MCF 10A (cell line): Measurements from ENCODE around the gene ZNF431. TPM values are rescaled to one million over a fixed set of nuclear protein-coding genes. Genes with fewer than 3 reads are reported as not detected.

ENCODE experiments used
- BruUV-seq: library from RNA; stranded (reverse); fragments of 400-500 nt; replicated peaks from 2 replicates; lab custom pipeline; 2021; lab: Mats Ljungman, UMichigan
- CTCF ChIA-PET: fragments of 300-600 bp; sonication (Branson Sonifier 250); formaldehyde crosslinking; extraction: SDS; loops from one replicate; lab custom pipeline; 2021; ENCODE audit warnings: antibody characterized with exemption, inconsistent platforms; lab: Yijun Ruan, JAX
- POLR2A ChIA-PET: fragments of 300-600, 350-650 bp; sonication (Branson Sonifier 250); formaldehyde crosslinking; extraction: SDS; loops from one replicate; lab custom pipeline; 2020; ENCODE audit warnings: antibody characterized with exemption, inconsistent platforms; lab: Yijun Ruan, JAX
- DNase-seq: peaks from one replicate; pipeline ENCODE4 v3.0.0-alpha.2; 2018; ENCODE audit not compliant: unreplicated experiment
- H3K27ac Mint-ChIP-seq: one replicate; pipeline ENCODE4 v1.8.0; 2022; ENCODE audit warnings: mild to moderate bottlenecking, low read depth, mixed read lengths; ENCODE audit not compliant: unreplicated experiment
- H3K27me3 Mint-ChIP-seq: one replicate; pipeline ENCODE4 v1.8.0; 2022; ENCODE audit warnings: mixed read lengths; ENCODE audit not compliant: insufficient read depth, unreplicated experiment
- H3K36me3 Mint-ChIP-seq: one replicate; pipeline ENCODE4 v1.8.0; 2022; ENCODE audit warnings: mild to moderate bottlenecking, moderate library complexity, mixed read lengths; ENCODE audit not compliant: insufficient read depth, unreplicated experiment
- H3K4me1 Mint-ChIP-seq: one replicate; pipeline ENCODE4 v1.8.0; 2022; ENCODE audit warnings: mixed read lengths; ENCODE audit not compliant: insufficient read depth, unreplicated experiment
- H3K4me3 Mint-ChIP-seq: one replicate; pipeline ENCODE4 v1.8.0; 2022; ENCODE audit warnings: mild to moderate bottlenecking, moderate library complexity, mixed read lengths; ENCODE audit not compliant: unreplicated experiment
- H3K9me3 Mint-ChIP-seq: one replicate; pipeline ENCODE4 v1.8.0; 2022; ENCODE audit warnings: mixed read lengths; ENCODE audit not compliant: unreplicated experiment
- CTCF ChIP-seq: fragments of 200-600 bp; IDR thresholded peaks from one replicate; pipeline ENCODE4 v1.8.0; 2022; ENCODE audit warnings: antibody characterized with exemption, mild to moderate bottlenecking; ENCODE audit not compliant: unreplicated experiment
- intact Hi-C: fragments of 100-400 bp; cut with micrococcal nuclease; formaldehyde crosslinking; loops from 2 replicates; pipeline ENCODE4 v1.14.1; 2022
- total RNA-seq: library from RNA; stranded (reverse); gene quantifications from 2 replicates; pipeline ENCODE4 v1.2.3, GENCODE V29; 2022

The ZNF431 gene
- total RNA-seq, 1 experiment from 2014 or later, result 17.2 TPM

- Mint-ChIP-seq H3K4me1 (no peaks in the 10 kb centered on the region), H3K36me3 (peaks cover 43% of the 10 kb centered on the region), H3K27me3 (no peaks in the 10 kb centered on the region), H3K4me3 (no peak overlapping the region), H3K27ac (no peak overlapping the region), H3K9me3 (peaks cover 31% of the 10 kb centered on the region)
- BruUV-seq, result no TSS peak
- no peak for TF ChIP-seq CTCF
- ChIA-PET CTCF (no interaction called here), POLR2A (no interaction called here)
- no peak for DNase-seq
- intact Hi-C loops, result no loop called here
Measured at GRCh38 chr19:21115430-21115829, 26.4 kb upstream of the ZNF431 start.

GRCh38 chr19:21117041-21117907 lies 24.6 kb upstream of the ZNF431 start:
- BruUV-seq, result no TSS peak
- peaks cover 29% of the 10 kb centered on the region for H3K9me3 Mint-ChIP-seq
- no peak for TF ChIP-seq CTCF
- H3K27ac Mint-ChIP-seq, result no peak overlapping the region
- no peaks in the 10 kb centered on the region for H3K4me1 Mint-ChIP-seq
- H3K36me3 Mint-ChIP-seq, result peaks cover 38% of the 10 kb centered on the region
- no peak overlapping the region for H3K4me3 Mint-ChIP-seq
- ChIA-PET CTCF (no interaction called here), POLR2A (interaction anchor here (1.2 kb wide), 1 partner anchor 34 kb away, joined by 3 read pairs; no protein-coding TSS in a partner anchor)
- DNase-seq, result no peak
- intact Hi-C loops, result no loop called here
- no peaks in the 10 kb centered on the region for H3K27me3 Mint-ChIP-seq

- Mint-ChIP-seq H3K27me3 (no peaks in the 10 kb centered on the region), H3K4me1 (no peaks in the 10 kb centered on the region), H3K36me3 (no peaks in the 10 kb centered on the region), H3K4me3 (no peak overlapping the region), H3K27ac (no peak overlapping the region), H3K9me3 (peaks cover 11% of the 10 kb centered on the region)
- TF ChIP-seq CTCF, result no peak
- no peak for DNase-seq
- no TSS peak for BruUV-seq
- POLR2A ChIA-PET, result no interaction called here
- intact Hi-C loops, result no loop called here
- CTCF ChIA-PET, result no interaction called here
Measured at GRCh38 chr19:21126078-21126477, 15.8 kb upstream of the ZNF431 start.

- BruUV-seq, result no TSS peak
- no peak for TF ChIP-seq CTCF
- ChIA-PET CTCF (interaction anchor here (0.7 kb wide), 2 partner anchors 526 to 718 kb away, joined by 3 read pairs; no protein-coding TSS in a partner anchor), POLR2A (interaction anchor here (0.8 kb wide), 1 partner anchor 18 kb away, joined by 3 read pairs; no protein-coding TSS in a partner anchor)
- H3K4me1 Mint-ChIP-seq, result no peaks in the 10 kb centered on the region
- no peak overlapping the region for H3K4me3 Mint-ChIP-seq
- H3K36me3 Mint-ChIP-seq, result no peaks in the 10 kb centered on the region
- no peak overlapping the region for H3K27ac Mint-ChIP-seq
- intact Hi-C loops, result no loop called here
- H3K27me3 Mint-ChIP-seq, result no peaks in the 10 kb centered on the region
- no peak for DNase-seq
- H3K9me3 Mint-ChIP-seq, result peaks cover 11% of the 10 kb centered on the region
Measured at GRCh38 chr19:21127001-21127400, 14.8 kb upstream of the ZNF431 start.
